RWPE1 (cell line): Measurements from ENCODE around the gene IFNAR2.
A peak's percentile ranks its signal among the peaks of the same experiment; 100 is the strongest.

Experiments
- CTCF ChIA-PET: fragments of 350-600 bp; sonication (Branson Sonifier 250); formaldehyde crosslinking; extraction: SDS; loops from one replicate; lab custom pipeline; 2021; lab: Yijun Ruan, JAX
- POLR2A ChIA-PET: fragments of 400-600 bp; formaldehyde crosslinking; extraction: SDS; loops from one replicate; lab custom pipeline; 2020; ENCODE audit warnings: antibody characterized with exemption; ENCODE audit not compliant: low non-redundant PET; lab: Yijun Ruan, JAX
- DNase-seq: peaks from one replicate; pipeline ENCODE4 v3.0.0; 2012; ENCODE audit warnings: low spot score
- H3K27ac ChIP-seq: fragments of 450-650 bp; 2 replicates; pipeline ENCODE4 v1.5.1; 2017
- TF ChIP-seq, protein P1 (sequence below): fragments of 450-650 bp; conservative IDR thresholded peaks from 2 replicates; pipeline ENCODE4 v1.5.1; 2017; ENCODE audit warnings: low read depth, mild to moderate bottlenecking

Gene IFNAR2

DNA sequence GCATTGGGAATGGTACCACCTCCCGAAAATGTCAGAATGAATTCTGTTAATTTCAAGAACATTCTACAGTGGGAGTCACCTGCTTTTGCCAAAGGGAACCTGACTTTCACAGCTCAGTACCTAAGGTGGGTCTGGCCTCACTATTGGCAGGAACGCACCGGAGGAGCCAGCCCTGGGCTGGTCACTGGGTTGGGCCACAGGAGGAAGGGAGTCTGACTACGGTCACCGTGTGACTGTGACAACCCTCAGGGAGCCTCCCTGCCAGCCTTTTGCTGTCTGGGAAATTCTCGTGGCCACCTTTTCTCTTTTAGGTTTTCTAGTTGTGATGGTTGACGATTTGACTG, 38.6 kb downstream of the IFNAR2 start:
- no peak overlapping the region for H3K27ac ChIP-seq
- ChIA-PET CTCF (interaction anchor here (0.6 kb wide), 1 partner anchor 57 kb away, joined by 3 read pairs; no protein-coding TSS in a partner anchor), POLR2A (no interaction called here)
- TF ChIP-seq, protein P1, sequence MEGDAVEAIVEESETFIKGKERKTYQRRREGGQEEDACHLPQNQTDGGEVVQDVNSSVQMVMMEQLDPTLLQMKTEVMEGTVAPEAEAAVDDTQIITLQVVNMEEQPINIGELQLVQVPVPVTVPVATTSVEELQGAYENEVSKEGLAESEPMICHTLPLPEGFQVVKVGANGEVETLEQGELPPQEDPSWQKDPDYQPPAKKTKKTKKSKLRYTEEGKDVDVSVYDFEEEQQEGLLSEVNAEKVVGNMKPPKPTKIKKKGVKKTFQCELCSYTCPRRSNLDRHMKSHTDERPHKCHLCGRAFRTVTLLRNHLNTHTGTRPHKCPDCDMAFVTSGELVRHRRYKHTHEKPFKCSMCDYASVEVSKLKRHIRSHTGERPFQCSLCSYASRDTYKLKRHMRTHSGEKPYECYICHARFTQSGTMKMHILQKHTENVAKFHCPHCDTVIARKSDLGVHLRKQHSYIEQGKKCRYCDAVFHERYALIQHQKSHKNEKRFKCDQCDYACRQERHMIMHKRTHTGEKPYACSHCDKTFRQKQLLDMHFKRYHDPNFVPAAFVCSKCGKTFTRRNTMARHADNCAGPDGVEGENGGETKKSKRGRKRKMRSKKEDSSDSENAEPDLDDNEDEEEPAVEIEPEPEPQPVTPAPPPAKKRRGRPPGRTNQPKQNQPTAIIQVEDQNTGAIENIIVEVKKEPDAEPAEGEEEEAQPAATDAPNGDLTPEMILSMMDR, result no peak
- no peak for DNase-seq

DNA sequence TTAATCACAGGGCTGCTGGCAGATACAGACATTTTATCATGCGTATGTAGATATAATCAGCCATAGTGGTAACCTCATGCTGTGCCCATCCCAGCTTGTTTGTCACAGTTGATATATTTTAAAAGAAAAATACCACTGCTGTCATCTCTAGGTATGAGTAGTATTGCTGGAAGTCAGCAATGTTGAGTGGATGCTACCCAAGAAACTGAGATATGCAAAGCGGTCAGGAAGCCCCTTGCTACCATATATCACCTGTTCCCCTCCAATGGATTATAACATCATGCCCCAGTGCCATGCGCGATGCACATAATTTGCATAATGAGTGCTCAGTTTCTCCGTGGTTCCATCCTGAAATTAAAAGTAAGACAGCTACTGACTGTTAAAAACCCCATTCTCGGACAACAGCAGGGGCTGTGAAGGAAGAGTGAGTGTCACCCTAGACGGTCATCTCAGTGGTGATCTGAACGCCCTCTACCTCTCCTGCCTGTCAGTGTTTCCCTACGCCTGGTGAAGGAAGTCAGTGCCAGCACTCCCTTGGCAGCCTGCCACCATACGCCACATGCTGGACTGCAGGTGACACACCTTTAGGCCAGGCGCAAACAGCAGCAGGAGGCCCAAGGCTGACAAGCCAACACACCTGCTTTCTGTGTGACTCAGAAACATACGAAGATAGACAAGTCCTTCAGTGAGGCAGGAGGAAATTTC, 39.2 kb downstream of the IFNAR2 start:
- peak overlapping the region; percentile 54 for H3K27ac ChIP-seq
- peak; percentile 51 for DNase-seq
- ChIA-PET POLR2A (no interaction called here), CTCF (interaction anchor here (0.6 kb wide), 3 partner anchors 56 to 286 kb away, joined by 3 read pairs; no protein-coding TSS in a partner anchor)
- TF ChIP-seq, protein P1, result no peak

DNA sequence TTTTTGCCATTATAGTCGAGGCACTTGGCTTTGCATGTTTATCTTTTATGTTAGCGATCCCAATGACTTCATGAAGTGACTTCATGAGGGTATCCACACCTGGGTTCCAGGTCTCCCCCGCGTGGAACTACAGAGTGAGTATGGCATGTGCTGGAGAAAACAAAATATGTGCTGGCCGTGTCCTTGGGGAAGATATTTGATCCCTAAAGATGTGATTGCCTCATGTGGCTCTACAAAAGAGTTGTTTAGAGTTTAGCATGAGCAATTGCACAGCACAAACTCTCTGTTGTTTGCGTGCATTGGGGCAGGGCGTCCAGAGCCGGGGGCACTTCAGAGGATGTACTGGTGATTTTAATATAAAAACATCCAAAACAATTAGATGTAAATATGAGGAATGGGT, 41.2 kb downstream of the IFNAR2 start:
- CTCF ChIA-PET, result interaction anchor here (0.7 kb wide), 1 partner anchor 23 kb away, joined by 3 read pairs; no protein-coding TSS in a partner anchor
- no peak overlapping the region for H3K27ac ChIP-seq
- TF ChIP-seq, protein P1, result no peak
- no peak for DNase-seq
- POLR2A ChIA-PET, result interaction anchor here (0.7 kb wide), 1 partner anchor 256 kb away, joined by 5 read pairs; no protein-coding TSS in a partner anchor

DNA sequence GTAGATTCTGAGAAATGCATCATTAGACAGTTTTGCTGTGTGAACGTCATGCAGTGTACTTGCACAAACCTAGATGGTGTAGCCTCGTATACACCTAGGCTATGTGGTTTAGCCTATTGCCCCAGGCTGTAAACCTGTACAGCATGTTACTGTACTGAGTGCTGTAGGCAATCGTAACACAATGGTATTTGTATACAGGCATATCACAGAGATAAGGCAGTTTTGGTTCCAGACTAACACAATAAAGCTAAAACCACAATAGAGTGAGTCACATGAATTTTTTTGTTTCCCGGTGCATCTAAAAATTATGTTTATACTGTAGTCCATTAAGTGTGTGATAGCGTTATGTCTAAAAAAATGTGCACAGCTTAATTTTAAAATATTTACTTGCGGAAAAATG, 43.3 kb downstream of the IFNAR2 start:
- no peak overlapping the region for H3K27ac ChIP-seq
- CTCF ChIA-PET, result interaction anchor here (0.5 to 0.7 kb wide), 2 partner anchors 87 to 331 kb away, joined by 3 to 4 read pairs; no protein-coding TSS in a partner anchor
- POLR2A ChIA-PET, result no interaction called here
- TF ChIP-seq, protein P1, result no peak
- no peak for DNase-seq

DNA sequence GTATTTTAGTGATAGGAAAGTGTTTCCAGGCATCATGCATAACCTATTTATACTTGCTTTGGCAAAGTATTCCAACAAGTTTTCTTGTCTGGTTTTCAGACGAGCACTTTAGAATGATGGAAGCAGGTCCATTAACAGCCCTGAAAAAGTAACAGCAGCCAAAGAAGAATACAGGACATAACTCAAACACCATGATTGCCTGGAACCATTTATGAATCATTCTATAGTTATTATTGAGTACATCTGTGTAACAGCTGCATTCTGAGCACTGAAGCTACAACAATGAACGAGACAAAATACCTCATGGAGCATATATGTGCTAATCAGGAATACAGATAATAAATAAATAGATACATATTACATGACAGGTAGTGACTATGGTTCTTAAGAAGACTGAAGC, 49.0 kb downstream of the IFNAR2 start:
- no peak overlapping the region for H3K27ac ChIP-seq
- TF ChIP-seq, protein P1, result no peak
- CTCF ChIA-PET, result interaction anchor here (0.6 kb wide), 1 partner anchor 12 kb away, joined by 3 read pairs; no protein-coding TSS in a partner anchor
- POLR2A ChIA-PET, result no interaction called here
- DNase-seq, result no peak

DNA sequence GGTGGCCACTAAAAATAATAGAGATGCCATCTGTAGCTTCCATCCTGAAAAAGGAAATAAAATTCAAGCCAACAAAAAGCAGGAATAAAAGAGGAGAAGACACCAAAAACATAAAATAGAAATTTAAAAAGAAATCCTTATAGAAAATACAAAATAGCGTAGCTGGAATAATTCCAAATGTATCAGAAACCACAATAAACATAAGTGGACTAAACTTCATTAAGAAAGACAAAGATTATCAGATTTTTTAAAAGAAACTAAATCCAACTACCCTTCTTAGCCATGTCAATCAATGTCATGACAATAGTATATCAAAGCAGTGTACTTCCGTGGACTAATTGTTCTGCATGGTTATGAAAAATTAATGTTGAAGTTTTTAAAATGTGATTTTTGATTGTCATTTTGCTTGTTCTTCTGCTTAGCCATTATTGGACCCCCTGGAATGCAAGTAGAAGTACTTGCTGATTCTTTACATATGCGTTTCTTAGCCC, 49.6 kb downstream of the IFNAR2 start:
- POLR2A ChIA-PET, result no interaction called here
- CTCF ChIA-PET, result interaction anchor here (0.6 kb wide), 1 partner anchor 12 kb away, joined by 3 read pairs; no protein-coding TSS in a partner anchor

More for the DNA sequence above, 49.6 kb downstream of the IFNAR2 start:
- TF ChIP-seq, protein P1, result no peak
- H3K27ac ChIP-seq, result no peak overlapping the region
- DNase-seq, result no peak
